Stimulated activated naive CD4-positive, alpha-beta T cell (primary cell): ENCODE measurements around the gene EFNB1.

Experiments used
- DNase-seq, 6 experiments: peaks; one replicate each; lab custom pipeline; 2025; lab: John Stamatoyannopoulos, UW

Gene EFNB1

DNA sequence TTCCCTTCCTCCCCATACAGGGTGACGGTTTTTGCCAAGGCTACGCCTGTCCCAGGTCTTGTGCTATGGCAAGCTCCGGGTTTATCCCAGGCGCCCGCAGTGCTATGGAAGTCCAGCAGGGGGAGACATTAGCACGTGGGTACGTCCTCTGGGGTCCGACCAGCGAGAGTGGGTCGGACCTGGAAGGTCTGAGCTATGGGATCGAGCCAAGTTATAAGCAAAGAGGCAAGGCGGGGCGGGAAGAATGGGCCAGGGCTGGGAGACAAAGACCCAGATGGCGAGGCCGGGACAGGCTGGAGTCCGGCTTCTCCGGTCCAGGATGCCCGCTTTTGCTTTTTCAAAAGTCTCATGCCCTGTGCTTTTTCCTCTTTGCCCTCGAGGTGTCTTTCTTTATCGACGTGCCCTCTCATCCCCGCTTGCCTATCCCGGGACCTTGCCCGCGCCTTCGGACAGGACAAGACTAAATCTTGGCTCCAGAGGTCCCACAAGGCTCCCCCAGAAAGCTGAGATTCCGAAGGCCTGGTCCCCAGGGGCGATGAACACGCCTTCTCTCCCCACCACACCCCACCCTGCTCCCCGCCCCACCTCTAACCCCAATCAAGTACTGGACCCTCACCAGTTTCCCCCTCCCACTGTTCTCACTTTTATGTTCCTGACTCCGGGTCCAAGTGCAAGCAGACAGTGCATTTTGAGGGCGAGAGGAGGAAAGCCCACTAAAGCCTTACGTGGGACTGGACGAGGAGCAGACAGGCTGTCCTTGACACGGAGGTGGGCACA is 785 bp upstream of the EFNB1 start:
- peak; percentile 32 to 77 (median 58) for DNase-seq

DNA sequence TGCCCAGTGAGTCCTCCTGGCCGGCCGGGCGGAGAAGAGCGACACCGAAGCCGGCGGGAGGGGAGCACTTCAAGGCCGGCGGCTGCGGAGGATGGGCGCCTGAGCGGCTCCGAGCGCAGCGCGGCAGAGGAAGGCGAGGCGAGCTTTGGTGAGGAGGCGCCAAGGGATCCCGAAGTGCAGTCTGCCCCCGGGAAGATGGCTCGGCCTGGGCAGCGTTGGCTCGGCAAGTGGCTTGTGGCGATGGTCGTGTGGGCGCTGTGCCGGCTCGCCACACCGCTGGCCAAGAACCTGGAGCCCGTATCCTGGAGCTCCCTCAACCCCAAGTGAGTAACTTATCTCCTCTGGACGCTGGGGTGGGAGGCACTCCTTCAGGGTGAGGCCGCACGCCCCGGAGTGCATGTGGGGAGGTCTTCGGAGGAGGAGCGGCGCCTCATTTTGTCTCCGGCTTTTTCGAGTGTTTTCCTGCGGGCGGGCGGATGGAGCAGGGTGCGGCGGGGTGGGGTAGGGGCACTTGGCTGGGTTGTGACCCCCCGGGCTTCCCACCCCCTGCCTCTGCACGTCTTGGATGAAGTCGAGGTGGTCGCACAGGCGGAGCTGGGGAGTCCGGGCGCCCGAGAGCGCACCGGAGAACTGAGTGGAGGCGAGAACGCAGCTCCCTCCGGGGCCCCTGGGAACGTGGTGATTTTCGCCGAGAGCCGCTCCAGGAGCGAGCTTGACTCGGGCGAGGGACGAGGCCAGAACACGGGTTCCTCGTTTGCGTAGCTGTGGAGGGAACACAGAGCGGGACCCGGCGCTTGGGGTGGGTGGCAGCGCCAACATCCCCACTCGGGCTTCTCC is 979 bp downstream of the EFNB1 start:
- DNase-seq: peak in 2 of 6 experiments; percentile 19

DNA sequence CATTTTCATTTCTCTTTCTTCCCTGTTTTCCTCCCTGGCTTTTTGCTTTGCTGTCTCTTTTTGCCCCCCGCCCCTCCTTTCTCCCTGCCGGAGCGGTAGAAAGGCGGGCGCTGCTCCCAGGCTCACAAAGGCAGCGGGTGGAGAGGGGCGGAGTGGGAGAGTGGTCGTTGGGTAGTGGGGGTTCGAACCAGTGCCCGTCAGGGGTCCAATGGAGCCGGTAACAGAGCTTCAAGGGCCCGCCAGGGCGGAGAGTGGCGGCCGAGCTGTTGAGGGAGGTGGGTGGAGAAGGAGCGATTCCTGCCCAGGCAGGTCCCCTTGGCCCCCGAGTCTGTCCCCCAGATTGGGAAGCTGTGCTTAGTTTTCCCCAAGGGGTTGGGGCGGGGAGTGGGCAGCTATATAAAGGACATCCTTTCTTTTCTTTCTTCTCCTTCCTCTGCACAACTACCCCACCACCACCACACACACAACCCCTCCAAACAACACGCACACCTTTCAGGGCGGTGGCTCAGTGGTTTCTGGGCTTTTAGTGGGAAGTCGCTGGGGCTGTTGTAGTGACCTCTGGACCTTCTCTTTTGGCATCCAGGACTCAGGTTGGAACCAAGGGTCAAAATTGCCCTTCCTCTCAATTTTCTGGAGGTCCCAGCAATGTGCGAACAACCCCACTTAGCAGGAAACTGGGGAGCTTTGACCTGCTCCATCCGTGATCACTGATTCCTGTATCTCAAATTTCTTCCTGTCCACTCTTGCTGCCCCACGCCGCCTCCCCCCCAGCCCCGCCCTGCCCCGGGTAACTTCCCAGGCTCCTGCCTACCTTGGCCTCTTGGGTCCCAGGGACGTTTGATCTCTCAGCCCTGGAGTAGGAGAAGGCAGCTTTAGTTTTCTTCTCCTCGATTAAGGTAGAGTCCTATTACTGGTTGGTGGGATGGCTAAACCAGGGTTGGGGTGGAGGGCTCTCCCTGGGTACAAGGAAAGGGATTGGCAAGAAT is 1.9 kb downstream of the EFNB1 start:
- DNase-seq: no peak

DNA sequence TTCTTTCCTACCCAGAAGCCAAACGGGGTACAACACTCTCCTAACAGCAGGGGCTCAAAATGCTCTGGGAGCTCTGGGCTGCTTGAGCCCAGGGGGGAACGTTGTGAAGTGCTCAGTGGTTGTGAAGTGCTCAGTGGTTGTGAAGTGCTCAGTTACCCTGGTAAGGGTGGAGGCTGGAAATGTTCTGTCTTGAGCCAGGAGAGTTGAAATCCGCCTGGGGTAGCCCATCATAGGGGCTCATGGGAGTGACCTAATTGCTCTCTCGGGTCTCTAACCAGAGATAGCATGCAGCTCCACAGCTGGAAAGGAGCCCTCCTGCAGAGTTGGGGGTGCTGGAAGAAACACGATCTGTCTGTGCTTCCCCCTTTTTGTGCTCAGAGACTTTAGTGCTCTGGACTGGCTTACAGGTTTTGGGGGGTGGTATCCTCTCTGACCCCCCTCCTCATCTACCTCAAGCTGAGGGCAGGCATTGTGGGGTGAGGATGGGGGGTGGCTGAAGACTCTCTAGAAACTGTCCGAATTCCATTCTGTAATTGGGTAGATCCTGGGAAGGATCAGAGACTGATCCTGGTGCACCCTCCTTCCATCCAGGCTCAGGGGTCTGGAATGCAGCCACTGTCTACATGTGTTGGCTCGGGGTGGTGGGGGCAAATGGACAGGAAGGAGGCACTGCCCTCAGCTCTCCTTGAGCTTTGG is 2.7 kb downstream of the EFNB1 start:
- no peak for DNase-seq

DNA sequence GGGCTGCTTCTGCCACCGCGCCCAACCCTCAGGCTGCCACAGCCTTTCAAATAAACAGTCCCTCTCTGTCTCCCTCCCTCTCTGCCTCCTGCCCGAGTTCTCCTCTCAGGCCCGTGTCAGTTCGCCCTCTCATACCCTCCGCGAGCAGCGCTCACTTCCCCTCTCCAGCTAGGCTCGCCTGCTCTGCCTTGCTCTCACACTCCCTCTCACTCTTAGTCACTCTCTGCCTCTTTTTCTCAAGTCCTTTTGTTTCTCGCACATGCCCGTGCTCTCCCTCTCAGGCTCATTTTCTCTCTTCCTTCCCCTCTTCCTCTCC is 3.2 kb downstream of the EFNB1 start:
- no peak for DNase-seq

DNA sequence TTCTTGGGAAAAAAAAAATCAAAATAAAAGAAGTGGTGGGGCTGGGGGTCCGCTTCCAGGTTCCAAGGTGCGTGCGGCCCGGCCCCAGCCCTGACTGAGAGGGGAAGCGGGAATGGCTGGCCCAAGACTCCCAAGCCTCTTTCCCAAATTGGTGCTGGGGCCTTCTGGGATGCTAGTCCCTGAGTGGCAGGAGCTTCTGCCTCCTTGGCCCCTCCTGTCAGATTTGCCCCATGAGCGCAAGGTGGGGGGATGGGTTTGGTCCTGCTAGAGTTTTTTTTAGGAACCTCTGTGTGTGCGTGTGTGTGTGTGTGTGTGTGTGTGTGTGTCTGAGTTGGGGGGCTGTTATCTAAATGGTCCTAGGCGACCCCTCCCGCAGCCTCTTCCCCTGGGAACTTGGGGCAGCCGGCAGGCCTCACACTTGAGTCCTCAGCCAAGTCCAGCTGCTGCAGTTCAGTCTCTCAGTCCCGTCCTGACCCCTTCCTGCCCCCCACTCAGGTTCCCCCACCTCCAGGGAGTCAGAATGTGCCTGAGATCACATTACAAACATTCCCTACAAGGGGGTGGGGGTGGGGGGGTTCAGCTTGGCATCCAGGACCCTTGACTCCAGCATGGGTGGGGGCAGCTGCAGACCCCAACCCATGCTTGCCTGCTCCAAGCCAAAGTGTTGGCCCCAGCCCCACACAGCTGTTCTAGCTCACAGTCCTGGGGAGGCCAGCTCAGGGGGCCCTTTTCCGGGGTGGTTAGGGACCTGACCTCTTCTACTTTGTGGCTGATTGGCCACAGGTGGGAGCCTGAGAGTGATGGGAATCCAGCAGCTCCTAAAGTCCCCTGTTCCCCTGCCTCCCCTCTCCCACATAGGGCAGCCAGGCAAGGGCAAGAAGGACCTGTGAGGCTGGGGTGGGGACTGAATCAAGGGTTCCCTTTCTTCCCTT is 4.0 kb downstream of the EFNB1 start:
- no peak for DNase-seq

DNA sequence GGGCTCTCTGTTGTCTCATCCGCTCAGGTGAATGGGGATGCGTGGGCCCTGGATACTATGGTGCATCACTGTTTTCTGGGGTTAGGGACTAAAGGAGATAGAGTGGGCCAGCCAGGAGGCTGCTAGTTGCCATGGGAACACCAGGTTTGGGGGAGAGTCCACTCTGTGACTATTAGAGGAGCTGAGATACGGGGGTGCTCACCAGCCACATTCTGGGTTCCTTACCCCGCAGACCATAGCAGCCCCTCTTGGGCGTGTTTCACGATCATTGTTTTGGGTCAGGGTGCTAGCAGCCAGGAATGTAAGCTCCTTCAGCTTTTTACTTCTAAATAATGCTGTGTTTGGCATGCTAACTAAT is 4.6 kb downstream of the EFNB1 start:
- DNase-seq: no peak

DNA sequence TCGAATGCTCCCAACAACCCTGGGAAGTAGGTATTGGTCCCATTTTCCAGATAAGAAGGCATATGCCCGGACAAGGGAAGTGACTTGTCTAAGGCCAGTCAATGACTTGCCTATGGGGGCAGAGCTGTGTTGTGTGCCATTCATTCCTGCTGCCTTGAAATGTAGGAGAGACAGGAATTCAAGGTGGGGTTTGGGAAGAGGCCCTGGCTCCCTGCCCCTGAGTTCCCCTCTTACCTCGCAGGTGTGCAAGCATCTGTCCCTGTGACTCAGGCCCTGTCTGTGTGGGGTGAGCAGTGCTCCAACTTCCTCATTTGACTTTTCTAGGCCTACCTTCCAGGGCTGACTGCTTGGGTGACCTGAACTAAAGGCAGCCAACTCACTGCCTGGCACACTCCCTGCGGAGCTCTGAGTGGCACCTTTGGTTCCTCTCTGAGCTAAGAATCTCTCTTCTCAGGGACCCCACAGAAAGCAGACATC is 5.1 kb downstream of the EFNB1 start:
- DNase-seq: no peak

DNA sequence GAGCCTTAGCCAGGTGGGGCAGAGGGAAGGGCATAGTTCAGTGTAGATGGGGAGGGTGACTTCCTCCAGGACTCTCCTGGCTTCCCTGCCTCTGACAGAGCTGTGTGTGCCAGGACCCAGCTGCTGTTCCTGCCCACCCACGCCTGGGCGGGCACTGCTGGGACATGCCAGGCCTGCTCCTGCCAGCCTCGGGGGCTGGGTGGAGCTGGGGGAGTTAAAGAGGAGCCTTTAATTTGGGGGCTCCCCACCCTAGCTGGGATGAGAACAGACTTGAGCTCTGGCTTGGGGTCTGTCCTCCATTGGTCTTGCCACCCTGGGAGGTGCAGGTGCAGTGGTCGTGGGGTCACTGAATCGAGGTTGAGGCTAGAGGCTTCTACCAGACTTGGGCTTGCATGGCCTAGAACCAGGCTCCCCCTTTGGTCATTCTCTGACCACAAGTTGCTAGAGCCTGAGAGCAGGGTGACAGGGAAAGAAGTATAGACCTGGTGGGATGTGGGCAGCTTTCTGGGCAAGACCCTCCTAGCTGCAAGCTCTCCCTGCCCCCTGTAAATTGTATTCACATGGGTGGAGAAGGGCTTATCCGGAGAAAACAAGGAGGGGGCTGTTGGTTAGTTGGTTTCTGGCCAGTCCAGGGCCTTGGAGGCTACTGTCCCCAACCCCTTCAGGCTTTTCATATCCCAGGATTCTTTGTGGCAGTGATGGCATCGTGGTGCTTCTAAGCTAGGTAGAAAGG is 5.7 kb downstream of the EFNB1 start:
- no peak for DNase-seq

DNA sequence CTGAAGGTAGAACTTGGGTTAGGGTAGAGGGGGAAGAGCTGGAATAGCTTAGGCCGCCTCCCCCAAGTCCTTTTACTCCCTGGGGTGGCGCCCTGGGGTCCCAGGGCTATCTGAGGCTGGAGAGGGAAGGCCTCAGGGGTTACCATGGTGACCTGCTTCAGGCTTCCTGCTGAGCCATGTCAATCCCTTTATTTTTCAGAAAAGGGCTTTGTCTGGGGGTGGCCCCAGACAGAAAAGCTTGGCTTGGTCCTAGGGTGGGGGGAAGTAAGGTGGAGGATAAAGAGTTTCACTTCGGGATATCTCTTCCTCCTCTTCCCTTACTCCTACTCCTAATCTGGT is 6.3 kb downstream of the EFNB1 start:
- no peak for DNase-seq

DNA sequence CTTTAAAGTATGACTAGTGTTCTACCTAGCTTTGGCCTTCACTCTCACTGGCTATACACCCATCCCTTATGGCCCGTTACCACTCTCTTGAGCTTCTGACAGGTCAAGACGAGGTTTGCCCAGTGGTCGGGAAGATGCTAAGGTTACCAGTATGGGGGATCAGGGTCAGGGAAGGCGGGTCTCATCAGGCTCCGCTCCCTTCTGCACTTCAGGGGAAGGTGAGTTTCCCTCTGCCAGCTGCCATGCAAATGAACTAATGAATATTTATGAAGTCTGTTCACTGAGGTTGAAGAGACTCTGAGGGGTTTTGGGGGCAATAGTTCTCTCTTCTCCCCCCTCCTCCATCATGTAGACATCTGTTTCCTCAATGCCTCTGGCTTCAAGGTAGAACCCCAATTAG is 6.6 kb downstream of the EFNB1 start:
- no peak for DNase-seq

DNA sequence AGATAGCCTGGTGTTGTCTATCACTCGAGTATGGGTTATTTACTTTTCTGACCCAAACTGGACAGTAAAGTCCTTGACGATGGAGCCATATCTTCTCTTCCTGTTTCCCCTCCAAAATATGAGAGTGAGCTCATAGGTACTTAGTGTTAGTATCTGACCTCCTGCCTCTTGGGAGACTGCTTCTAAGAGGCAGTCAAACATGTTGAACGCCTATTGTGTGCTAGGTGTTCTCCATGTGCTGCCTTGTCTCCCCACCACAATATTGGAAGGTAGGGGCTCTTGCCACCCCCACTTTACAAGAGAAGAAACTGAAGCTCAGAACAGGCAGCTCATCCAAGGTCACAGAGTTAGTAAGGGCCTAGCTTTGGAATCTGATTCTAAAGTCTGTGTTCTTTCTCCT is 8.3 kb downstream of the EFNB1 start:
- no peak for DNase-seq

DNA sequence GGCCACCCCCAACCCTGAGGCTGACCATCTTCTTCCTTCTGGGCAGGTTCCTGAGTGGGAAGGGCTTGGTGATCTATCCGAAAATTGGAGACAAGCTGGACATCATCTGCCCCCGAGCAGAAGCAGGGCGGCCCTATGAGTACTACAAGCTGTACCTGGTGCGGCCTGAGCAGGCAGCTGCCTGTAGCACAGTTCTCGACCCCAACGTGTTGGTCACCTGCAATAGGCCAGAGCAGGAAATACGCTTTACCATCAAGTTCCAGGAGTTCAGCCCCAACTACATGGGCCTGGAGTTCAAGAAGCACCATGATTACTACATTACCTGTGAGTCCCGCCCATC is 9.7 kb downstream of the EFNB1 start:
- DNase-seq: no peak

DNA sequence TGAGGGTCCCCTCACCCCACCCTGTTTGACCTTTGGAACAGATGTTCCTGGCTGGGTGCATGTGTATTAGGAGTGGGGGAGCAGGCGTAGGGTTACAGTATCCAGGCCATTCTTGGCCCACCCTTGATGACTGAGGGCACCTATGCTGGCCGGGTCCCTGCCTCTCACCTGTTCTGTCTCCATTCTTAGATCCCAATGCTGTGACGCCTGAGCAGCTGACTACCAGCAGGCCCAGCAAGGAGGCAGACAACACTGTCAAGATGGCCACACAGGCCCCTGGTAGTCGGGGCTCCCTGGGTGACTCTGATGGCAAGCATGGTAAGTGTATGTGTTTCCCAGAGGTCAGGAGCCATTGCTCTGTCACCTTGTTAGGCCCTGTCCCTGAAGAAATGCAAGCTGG is 10.9 kb downstream of the EFNB1 start:
- DNase-seq: no peak

DNA sequence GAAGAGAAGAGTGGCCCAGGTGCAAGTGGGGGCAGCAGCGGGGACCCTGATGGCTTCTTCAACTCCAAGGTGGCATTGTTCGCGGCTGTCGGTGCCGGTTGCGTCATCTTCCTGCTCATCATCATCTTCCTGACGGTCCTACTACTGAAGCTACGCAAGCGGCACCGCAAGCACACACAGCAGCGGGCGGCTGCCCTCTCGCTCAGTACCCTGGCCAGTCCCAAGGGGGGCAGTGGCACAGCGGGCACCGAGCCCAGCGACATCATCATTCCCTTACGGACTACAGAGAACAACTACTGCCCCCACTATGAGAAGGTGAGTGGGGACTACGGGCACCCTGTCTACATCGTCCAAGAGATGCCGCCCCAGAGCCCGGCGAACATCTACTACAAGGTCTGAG is 11.4 kb downstream of the EFNB1 start:
- DNase-seq: no peak

DNA sequence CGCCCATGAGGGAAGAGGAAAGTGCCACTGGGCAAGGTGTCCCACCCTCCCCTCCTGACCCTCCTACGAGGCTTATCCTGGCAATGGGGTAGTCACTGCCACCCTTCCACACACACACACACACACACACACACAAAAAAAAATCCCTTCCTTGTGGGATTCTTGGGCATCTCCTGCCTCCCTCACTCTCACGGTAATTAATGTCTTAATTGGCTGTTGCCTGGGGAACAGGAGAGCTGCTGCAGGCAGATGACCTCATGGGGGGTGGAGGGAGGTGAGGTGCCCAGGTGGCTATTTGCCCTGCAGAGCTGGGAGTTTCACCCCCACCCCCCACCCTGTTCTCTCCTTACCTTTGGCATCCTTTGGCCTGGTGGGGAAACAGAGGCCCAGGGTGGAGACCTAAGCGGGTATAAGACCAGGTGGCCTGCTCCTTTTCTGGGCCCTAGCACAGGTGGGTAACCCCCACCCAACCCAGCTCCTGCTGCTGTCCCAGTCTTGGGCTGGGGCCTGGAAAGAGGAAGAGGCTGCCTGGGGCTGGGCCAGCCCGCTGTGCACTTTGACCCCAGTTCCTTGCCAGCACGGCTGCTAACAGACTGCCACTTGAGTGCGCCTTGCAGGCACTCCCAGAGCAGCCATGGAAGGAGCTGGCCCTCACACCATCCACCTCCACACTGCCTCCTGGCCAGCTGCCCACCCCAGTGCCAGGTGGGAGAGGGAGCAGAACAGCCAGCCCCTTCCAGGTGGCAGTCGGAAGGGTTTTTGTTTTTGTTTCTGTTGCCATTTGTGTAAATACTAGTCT is 12.6 kb downstream of the EFNB1 start:
- DNase-seq: no peak

DNA sequence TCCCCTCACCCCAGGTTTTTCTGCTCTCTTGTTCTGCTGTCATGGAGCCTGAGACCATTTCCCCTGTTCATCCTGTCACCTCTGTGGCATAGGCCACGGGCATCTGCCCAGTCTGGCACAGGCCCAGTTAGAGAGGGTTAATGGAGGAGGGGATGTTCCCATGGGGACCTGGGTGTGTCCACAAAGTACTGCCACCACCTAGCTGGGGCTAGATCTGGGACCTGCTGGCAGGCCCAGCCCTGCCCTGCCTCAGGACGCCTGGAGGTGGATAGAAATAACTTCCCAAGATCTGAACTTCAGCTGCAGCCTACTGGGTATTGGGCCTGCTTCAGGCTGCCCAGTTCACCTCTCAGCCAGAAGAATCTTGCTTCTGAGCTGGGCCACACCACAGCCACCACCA is 13.5 kb downstream of the EFNB1 start:
- no peak for DNase-seq

DNA sequence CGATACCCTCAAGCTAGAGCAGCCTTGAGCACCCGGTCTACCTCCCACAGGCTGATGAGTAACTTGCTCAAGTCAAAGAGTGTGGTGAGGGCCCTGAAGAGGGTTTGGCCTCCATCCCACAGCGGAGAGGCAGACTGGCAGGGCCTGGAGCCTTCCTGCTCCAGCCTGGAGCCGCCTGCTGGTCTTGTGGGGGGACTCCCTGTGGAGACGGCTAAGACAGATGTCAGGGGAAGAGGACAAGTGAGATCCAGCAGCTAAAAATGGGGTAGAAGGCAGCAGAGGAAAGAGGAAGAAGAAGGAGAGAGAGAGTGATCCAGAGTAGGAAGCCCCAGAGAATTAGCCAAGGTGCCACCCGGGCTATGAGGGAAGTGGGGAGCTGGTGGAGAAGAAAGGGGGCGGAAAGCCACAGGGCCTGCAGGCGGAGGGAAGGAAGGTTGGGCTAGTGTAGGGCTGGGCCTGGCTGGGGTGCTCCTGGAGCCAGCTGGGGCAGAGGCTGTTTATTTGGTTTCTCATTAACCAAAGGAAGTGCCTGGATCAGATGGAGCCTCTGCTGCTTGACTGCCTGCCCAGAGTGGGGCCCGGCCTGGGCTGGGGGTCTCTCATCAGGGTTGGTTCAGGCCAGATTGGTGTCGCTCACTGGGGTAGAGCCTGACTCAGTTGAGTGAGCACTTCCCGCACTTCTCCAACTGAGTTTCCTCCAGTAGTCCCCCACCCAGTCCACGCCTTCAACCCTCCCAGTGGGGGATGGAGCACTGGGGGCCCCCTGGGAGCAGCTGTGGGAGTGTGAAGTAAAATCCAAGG is 14.2 kb downstream of the EFNB1 start:
- DNase-seq: no peak

DNA sequence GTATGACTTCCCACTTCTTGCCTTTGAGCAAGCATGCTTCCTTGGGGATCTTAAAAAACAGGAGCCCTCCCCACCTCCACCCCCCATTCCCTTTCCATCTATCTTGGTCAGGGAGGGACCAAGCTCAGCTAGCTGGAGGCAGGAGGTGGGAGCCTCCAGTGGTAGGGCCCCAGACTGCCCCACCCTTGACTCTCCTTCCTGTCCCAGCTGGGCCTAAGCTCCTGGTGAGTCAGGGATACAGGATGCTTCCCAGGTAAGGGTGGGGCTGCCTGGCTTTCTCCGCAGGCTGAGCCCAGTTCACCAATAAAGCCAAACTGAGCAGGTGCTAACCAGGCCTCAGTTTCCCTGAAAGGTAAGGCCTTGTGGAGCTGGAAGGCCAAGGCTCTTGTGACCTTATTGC is 15.2 kb downstream of the EFNB1 start:
- DNase-seq: no peak
